GM19238 (cell line): ENCODE results near the gene RPP25L.
"Not testable (repeated sequence)": the region's sequence is repeated elsewhere in the genome, so short reads cannot be mapped to it uniquely, and the experiment has no call there.

Source experiments
- DNase-seq: peaks from one replicate; pipeline ENCODE4 v3.0.0; 2011; ENCODE audit warnings: low spot score; ENCODE audit not compliant: insufficient read length

Gene RPP25L

GRCh38 chr9:34611811-34612787 is at the start of gene RPP25L:
RPP25L (minus strand) TSS chr9:34612097; CDS start chr9:34611296, 801 bp downstream.
- DNase-seq = peak; percentile 96

GRCh38 chr9:34659592-34660253 is 47.8 kb upstream of the RPP25L start:
- DNase-seq = no peak

GRCh38 chr9:34658461-34658860 is 46.6 kb upstream of the RPP25L start:
- DNase-seq = no peak

GRCh38 chr9:34656992-34657391 is 45.1 kb upstream of the RPP25L start:
- no peak for DNase-seq

GRCh38 chr9:34655394-34655793 is 43.5 kb upstream of the RPP25L start:
- DNase-seq = no peak

- no peak for DNase-seq
Observed at GRCh38 chr9:34654323-34655051, 42.6 kb upstream of the RPP25L start.

- no peak for DNase-seq
Observed at GRCh38 chr9:34653151-34654072, 41.5 kb upstream of the RPP25L start.

GRCh38 chr9:34652602-34653000 is 40.7 kb upstream of the RPP25L start:
- no peak for DNase-seq

GRCh38 chr9:34651876-34652601 is 40.1 kb upstream of the RPP25L start, which contains the start of gene IL11RA:
IL11RA (plus strand) TSS chr9:34652185; CDS start chr9:34655218, 3,033 bp downstream.
- DNase-seq = no peak

- DNase-seq = no peak
Observed at GRCh38 chr9:34651321-34651720, 39.4 kb upstream of the RPP25L start.

- no peak for DNase-seq
Observed at GRCh38 chr9:34650816-34651215, 38.9 kb upstream of the RPP25L start.

GRCh38 chr9:34648673-34649072 is 36.8 kb upstream of the RPP25L start:
- DNase-seq = no peak

GRCh38 chr9:34647651-34648050 is 35.8 kb upstream of the RPP25L start:
- no peak for DNase-seq

GRCh38 chr9:34647084-34647403 is 35.1 kb upstream of the RPP25L start:
- no peak for DNase-seq

- peak; percentile 98 for DNase-seq
Observed at GRCh38 chr9:34646211-34647083, 34.5 kb upstream of the RPP25L start, which contains the start of gene GALT. GALT (plus strand) TSS chr9:34646675; CDS start chr9:34646705, 30 bp downstream.

GRCh38 chr9:34644766-34645314 is 32.9 kb upstream of the RPP25L start:
- DNase-seq = no peak

- DNase-seq = no peak
Observed at GRCh38 chr9:34642679-34643078, 30.8 kb upstream of the RPP25L start.

GRCh38 chr9:34639322-34639721 is 27.4 kb upstream of the RPP25L start:
- DNase-seq = not testable (repeated sequence)

- no peak for DNase-seq
Observed at GRCh38 chr9:34638138-34638445, 26.2 kb upstream of the RPP25L start.
